Measurements from ENCODE around the gene PRKCH.

DNA sequence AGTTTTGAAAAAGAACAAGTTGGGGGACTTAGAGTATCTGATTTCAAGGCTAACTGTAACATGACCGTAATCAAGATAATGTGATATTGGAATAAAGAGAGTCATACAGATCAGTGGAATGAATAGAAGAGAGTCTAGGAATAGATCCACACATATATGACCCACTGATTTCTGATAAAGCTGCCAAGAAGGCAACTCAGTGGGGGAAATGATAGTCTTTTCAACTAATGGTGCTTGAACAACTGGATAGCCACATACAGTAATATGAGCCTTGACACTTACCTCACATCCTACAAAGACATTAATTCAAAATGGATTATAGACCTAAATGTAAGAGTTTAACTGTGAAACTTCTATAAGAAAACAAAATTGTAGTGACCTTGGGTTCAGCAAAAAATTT, 3.8 kb downstream of the PRKCH start:
- TF ChIP-seq, protein P1, sequence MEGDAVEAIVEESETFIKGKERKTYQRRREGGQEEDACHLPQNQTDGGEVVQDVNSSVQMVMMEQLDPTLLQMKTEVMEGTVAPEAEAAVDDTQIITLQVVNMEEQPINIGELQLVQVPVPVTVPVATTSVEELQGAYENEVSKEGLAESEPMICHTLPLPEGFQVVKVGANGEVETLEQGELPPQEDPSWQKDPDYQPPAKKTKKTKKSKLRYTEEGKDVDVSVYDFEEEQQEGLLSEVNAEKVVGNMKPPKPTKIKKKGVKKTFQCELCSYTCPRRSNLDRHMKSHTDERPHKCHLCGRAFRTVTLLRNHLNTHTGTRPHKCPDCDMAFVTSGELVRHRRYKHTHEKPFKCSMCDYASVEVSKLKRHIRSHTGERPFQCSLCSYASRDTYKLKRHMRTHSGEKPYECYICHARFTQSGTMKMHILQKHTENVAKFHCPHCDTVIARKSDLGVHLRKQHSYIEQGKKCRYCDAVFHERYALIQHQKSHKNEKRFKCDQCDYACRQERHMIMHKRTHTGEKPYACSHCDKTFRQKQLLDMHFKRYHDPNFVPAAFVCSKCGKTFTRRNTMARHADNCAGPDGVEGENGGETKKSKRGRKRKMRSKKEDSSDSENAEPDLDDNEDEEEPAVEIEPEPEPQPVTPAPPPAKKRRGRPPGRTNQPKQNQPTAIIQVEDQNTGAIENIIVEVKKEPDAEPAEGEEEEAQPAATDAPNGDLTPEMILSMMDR (conservative IDR thresholded peaks at IDR 0.05; ENCODE audit: low read length) = no peak
- TF ChIP-seq EZH2phosphoT487 (IDR thresholded peaks at IDR 0.05; ENCODE audit: borderline replicate concordance) = no peak

Measured in Loucy (cell line).